Stimulated activated CD8-positive, alpha-beta memory T cell treated with anti-CD3 and anti-CD28 coated beads, Interleukin-7, amount 100 ng/mL, for 4 hours (primary cell): ENCODE data around the gene PLB1.

ENCODE experiments used
- DNase-seq, 2 donors: peaks; one replicate each; pipeline ENCODE4 v3.0.0-alpha.2; 2020; ENCODE audit warnings: low read depth in 2 of 2

The PLB1 gene

GRCh38 chr2:28499282-28499681, 3.4 kb downstream of the PLB1 start:
- DNase-seq, result no peak

DNA sequence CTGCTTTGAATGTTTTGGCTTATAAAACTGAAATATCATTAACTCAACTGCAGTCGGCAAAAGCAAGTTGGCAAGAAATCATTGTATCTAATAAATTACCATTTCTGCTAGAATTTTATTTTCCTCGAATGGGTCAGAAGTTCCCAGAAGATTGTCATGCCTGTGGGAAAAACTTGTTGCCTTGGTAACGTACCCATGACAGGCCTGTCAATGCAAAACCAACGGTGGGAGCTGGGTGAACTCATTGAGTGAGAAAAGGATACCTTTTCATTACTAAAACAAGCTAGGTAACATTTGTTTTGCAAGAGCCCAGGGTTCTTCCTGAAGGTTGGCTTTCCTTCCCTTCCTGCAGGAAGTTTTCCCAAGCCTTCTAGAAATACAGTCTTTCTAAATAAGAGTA, 9.5 kb downstream of the PLB1 start:
- DNase-seq, result no peak

DNA sequence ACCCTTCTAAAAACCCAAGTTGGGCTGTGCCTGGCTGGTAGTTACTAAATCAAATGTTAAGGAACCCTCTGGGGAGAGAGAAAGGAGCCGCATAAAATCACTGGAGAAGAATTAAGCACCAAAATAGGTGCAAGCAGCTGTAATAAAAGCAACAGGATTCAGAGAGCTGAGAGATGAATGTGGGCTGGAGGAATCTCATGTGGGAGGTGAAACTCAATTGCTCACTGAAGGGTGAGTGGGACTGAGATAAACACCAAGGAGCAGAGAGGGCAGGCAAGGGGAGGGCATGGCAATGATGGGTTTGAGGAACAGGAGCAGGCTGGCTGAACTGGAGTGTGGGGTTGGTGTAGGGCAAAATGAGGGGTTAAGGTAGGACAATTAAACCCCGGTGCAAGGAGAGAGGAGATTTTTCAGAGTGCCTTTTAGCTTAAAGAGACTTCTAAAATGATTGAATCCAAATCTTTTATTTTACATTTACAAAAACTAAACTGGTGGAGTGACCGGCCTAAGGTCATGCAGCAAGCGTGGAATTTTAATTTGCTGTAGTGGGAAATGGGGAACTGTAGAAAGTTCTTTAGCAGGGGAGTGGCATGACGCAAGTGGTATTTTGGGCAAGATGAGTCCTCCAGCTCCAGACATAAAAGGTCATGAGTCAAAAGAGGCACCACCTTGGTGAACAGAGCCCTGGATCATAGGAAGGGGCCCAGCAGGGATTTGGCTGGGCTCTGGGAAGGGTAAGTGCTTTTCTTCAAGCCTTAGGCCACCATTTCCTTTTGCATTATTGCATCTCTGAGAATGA, 10.5 kb downstream of the PLB1 start:
- no peak for DNase-seq

GRCh38 chr2:28507796-28508764, 12.2 kb downstream of the PLB1 start:
- peak; percentile 18 to 26 for DNase-seq

- no peak for DNase-seq
Measured at GRCh38 chr2:28509361-28509760, 13.5 kb downstream of the PLB1 start.

- DNase-seq, result no peak
Measured at GRCh38 chr2:28510184-28510583, 14.3 kb downstream of the PLB1 start.

- DNase-seq, result no peak
Measured at GRCh38 chr2:28511871-28512606, 16.2 kb downstream of the PLB1 start.

DNA sequence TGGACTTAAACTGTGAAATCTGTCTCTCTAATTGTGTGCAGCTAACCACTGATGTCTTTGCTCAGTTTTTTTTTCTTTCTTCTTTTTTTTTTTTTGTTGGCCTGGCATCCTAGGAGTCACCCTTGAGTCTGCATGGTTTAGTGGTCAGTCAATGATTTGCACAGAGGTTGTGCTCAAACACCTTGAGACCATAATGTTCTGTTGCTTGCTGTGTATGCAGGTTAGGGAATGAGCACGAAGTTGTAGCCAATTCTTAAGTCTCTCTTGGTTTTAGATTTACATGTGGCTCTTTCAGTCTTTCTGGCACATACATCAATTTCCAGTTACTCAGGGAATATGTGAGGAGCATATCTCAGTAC, 16.7 kb downstream of the PLB1 start:
- no peak for DNase-seq

- no peak for DNase-seq
Measured at GRCh38 chr2:28513097-28513496, 17.2 kb downstream of the PLB1 start.

DNA sequence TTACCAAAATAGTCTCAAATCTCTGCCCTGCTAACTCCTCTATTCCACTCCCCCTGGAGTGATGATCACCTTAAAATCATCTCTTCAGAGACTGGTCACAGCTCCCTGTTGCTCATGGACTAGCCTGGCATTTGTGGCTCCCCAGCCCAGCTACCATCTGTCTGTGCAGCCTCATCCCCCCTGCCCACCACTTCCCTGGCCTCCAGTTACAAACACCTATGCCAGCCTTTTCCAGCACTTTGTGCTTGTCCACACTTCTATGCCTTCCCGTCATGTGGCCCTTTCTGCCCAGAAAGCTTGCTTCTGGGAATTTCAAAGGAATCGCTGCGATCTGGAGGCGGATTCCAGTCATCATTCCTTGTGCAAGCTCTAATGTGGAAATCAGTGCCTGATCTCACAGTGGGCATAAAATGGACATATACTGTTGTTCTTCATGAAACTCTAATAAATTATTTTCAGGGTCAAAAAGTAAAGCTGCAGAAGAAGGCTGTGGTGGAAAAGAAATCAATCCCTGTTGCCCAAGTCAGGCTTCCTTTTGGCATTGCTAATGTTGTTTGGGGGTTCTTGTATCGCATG, 19.4 kb downstream of the PLB1 start:
- no peak for DNase-seq

DNA sequence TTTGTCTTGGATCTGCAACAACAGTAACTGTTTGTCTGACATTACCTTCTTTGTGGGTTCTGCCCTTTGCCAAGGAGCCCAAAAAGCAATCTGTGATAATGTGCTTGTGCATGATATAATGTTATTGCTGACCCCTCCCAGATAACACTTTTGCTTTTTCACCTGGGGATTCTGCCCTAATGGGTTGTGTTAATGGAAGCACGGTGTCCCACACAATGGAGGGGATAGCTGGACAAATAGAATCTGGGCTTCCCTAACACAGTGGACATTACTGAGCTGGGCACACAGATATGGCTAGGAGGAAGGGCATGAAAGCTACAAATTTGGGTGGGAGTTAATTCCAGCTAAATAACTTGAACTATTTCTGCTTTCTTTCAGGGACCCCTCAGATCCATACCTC, 20.6 kb downstream of the PLB1 start:
- DNase-seq, result no peak

- DNase-seq, result no peak
Measured at GRCh38 chr2:28516950-28517349, 21.1 kb downstream of the PLB1 start.

DNA sequence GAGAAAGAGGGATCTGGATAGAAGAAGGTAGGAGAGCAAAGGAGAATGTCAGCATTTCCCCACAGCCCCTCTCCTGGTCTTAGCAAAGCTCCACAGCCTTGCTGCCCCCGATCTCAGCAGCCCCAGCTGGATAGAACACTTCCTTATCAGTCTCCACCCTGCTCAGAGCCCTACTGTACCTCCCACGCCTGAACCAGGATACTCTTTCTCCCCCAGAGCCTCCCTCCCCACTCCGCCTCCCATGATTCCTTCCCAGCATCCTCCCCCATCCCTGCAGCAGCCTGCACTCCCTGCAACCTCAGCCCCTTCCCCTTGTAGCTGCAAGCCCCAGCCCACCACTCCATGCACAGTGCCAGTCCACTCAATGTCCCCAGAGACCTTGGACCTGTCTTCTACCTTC, 25.8 kb downstream of the PLB1 start:
- no peak for DNase-seq

GRCh38 chr2:28522481-28522880, 26.6 kb downstream of the PLB1 start:
- no peak for DNase-seq

GRCh38 chr2:28523902-28524301, 28.0 kb downstream of the PLB1 start:
- DNase-seq, result no peak

DNA sequence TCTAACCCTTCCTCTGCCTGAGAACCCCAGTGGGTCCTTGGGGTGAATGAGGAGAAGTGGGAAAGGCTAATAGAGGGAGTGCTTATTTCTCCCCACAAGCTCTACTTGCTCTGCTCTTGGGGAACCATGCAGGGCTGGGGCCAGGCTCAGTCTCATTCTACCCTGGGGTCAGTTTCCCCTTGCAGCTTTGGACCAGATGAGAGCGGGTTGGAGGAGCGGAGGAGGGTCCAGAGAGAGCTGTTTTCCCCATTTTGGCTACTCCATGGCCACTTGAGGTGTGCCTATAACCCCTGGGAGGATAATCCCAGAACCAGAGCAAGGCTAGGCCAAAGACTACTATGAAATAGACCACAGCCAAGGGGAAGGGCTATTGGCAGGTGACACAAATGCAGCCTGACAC, 29.6 kb downstream of the PLB1 start:
- no peak for DNase-seq

- DNase-seq, result no peak
Measured at GRCh38 chr2:28526527-28527132, 30.8 kb downstream of the PLB1 start.

DNA sequence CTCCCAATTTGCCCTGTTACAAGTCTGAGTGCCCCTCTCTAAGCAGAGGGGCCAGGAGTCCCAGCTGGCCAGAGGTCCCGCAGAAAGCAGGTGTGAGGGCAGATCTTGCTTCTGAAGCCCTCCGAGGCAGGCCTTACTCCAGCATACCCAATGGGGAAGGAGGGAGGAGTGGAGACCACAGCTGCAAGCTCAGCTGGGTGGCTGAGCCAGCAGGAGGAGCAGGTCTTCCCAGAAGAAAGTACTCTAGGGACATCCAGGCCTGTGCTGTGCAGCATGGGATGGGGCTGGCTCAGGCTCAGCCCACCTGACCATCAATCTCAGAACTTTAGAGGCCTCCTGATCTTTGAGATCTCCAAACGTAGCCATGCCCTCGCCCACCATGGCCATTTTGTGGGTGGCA, 31.3 kb downstream of the PLB1 start:
- no peak for DNase-seq

- DNase-seq, result no peak
Measured at GRCh38 chr2:28528206-28528605, 32.3 kb downstream of the PLB1 start.

- DNase-seq, result no peak
Measured at GRCh38 chr2:28530782-28531181, 34.9 kb downstream of the PLB1 start.

GRCh38 chr2:28532399-28532798, 36.5 kb downstream of the PLB1 start:
- no peak for DNase-seq
